ES-I3 (cell line): ENCODE data around the gene RNF186.
"Not testable (repeated sequence)": the region's sequence is repeated elsewhere in the genome, so short reads cannot be mapped to it uniquely, and the experiment has no call there.

Source experiments
- H3K36me3 ChIP-seq: 2 replicates; pipeline ENCODE4 v1.6.1; 2013; ENCODE audit warnings: mild to moderate bottlenecking, low read length, control low read depth, moderate library complexity; ENCODE audit not compliant: insufficient read depth
- H3K4me1 ChIP-seq: 2 replicates; pipeline ENCODE4 v1.6.1; 2013; ENCODE audit warnings: mild to moderate bottlenecking, control low read depth, low read length; ENCODE audit not compliant: insufficient read depth
- H3K9ac ChIP-seq: 2 replicates; pipeline ENCODE4 v1.6.1; 2013; ENCODE audit warnings: low read depth, mild to moderate bottlenecking, low read length, moderate library complexity
- H3K9me3 ChIP-seq: 2 replicates; pipeline ENCODE4 v1.6.1; 2013; ENCODE audit warnings: mild to moderate bottlenecking, low read length, moderate library complexity; ENCODE audit not compliant: control insufficient read depth, insufficient read depth

RNF186 gene

GRCh38 chr1:19814681-19815503, at the start of gene RNF186:
Gene RNF186, minus strand, starts transcription at chr1:19815283. Its CDS starts 182 bp downstream, at chr1:19815101.
- Histone ChIP-seq H3K36me3 (no peaks in the 10 kb centered on the region), H3K4me1 (peaks cover 24% of the 10 kb centered on the region), H3K9ac (no peak within 1 kb of the TSS), H3K9me3 (no peaks in the 10 kb centered on the region)

- no peaks in the 10 kb centered on the region for H3K36me3 ChIP-seq
- H3K9ac ChIP-seq, result no peak overlapping the region
- no peaks in the 10 kb centered on the region for H3K4me1 ChIP-seq
- no peaks in the 10 kb centered on the region for H3K9me3 ChIP-seq
Observed at GRCh38 chr1:19864570-19865160, 49.6 kb upstream of the RNF186 start.

GRCh38 chr1:19862944-19863343, 47.9 kb upstream of the RNF186 start:
- Histone ChIP-seq H3K4me1 (no peaks in the 10 kb centered on the region), H3K9me3 (no peaks in the 10 kb centered on the region), H3K36me3 (no peaks in the 10 kb centered on the region), H3K9ac (no peak overlapping the region)

GRCh38 chr1:19861842-19862530, 46.9 kb upstream of the RNF186 start:
- H3K9ac ChIP-seq, result no peak overlapping the region
- no peaks in the 10 kb centered on the region for H3K9me3 ChIP-seq
- H3K36me3 ChIP-seq, result no peaks in the 10 kb centered on the region
- H3K4me1 ChIP-seq, result no peaks in the 10 kb centered on the region

- Histone ChIP-seq H3K9me3 (no peaks in the 10 kb centered on the region), H3K9ac (no peak overlapping the region), H3K4me1 (no peaks in the 10 kb centered on the region), H3K36me3 (no peaks in the 10 kb centered on the region)
Observed at GRCh38 chr1:19861034-19861433, 46.0 kb upstream of the RNF186 start.

- Histone ChIP-seq H3K4me1 (no peaks in the 10 kb centered on the region), H3K36me3 (no peaks in the 10 kb centered on the region), H3K9me3 (no peaks in the 10 kb centered on the region), H3K9ac (no peak overlapping the region)
Observed at GRCh38 chr1:19860418-19860817, 45.3 kb upstream of the RNF186 start.

GRCh38 chr1:19859876-19860275, 44.8 kb upstream of the RNF186 start:
- Histone ChIP-seq H3K9ac (no peak overlapping the region), H3K9me3 (no peaks in the 10 kb centered on the region), H3K36me3 (no peaks in the 10 kb centered on the region), H3K4me1 (no peaks in the 10 kb centered on the region)

GRCh38 chr1:19858893-19859292, 43.8 kb upstream of the RNF186 start:
- no peak overlapping the region for H3K9ac ChIP-seq
- H3K36me3 ChIP-seq, result no peaks in the 10 kb centered on the region
- H3K9me3 ChIP-seq, result no peaks in the 10 kb centered on the region
- no peaks in the 10 kb centered on the region for H3K4me1 ChIP-seq

- no peaks in the 10 kb centered on the region for H3K9me3 ChIP-seq
- H3K4me1 ChIP-seq, result no peaks in the 10 kb centered on the region
- H3K36me3 ChIP-seq, result no peaks in the 10 kb centered on the region
- no peak overlapping the region for H3K9ac ChIP-seq
Observed at GRCh38 chr1:19854866-19855265, 39.8 kb upstream of the RNF186 start.

- no peaks in the 10 kb centered on the region for H3K4me1 ChIP-seq
- H3K9ac ChIP-seq, result no peak overlapping the region
- no peaks in the 10 kb centered on the region for H3K9me3 ChIP-seq
- no peaks in the 10 kb centered on the region for H3K36me3 ChIP-seq
Observed at GRCh38 chr1:19852036-19852435, 37.0 kb upstream of the RNF186 start.

GRCh38 chr1:19850214-19850613, 35.1 kb upstream of the RNF186 start:
- H3K9me3 ChIP-seq, result no peaks in the 10 kb centered on the region
- H3K9ac ChIP-seq, result no peak overlapping the region
- no peaks in the 10 kb centered on the region for H3K36me3 ChIP-seq
- H3K4me1 ChIP-seq, result no peaks in the 10 kb centered on the region; the same call in 1 of the 2 replicates

GRCh38 chr1:19849307-19849706, 34.2 kb upstream of the RNF186 start:
- H3K4me1 ChIP-seq, H3K9me3 ChIP-seq, H3K9ac ChIP-seq, H3K36me3 ChIP-seq: not testable (repeated sequence)

GRCh38 chr1:19847334-19847733, 32.3 kb upstream of the RNF186 start:
- not testable (repeated sequence) for H3K4me1 ChIP-seq, H3K9ac ChIP-seq, H3K9me3 ChIP-seq, H3K36me3 ChIP-seq

- H3K36me3 ChIP-seq, result no peaks in the 10 kb centered on the region
- H3K9ac ChIP-seq, result no peak overlapping the region
- no peaks in the 10 kb centered on the region for H3K9me3 ChIP-seq
- H3K4me1 ChIP-seq, result no peaks in the 10 kb centered on the region; the same call in 1 of the 2 replicates
Observed at GRCh38 chr1:19846338-19846737, 31.3 kb upstream of the RNF186 start.

- H3K9me3 ChIP-seq, result no peaks in the 10 kb centered on the region
- no peak overlapping the region for H3K9ac ChIP-seq
- no peaks in the 10 kb centered on the region for H3K36me3 ChIP-seq
Observed at GRCh38 chr1:19845555-19845954, 30.5 kb upstream of the RNF186 start.

More at GRCh38 chr1:19845555-19845954, 30.5 kb upstream of the RNF186 start:
- no peaks in the 10 kb centered on the region; the same call in 1 of the 2 replicates for H3K4me1 ChIP-seq
